Activated CD8-positive, alpha-beta memory T cell treated with anti-CD3 and anti-CD28 coated beads for 36 hours (primary cell): ENCODE measurements around the gene SLC22A4. TPM values are rescaled to one million over a fixed set of nuclear protein-coding genes. Genes with fewer than 3 reads are reported as not detected.

Experiments
- CTCF ChIA-PET: fragments of 350-600 bp; sonication (Branson Sonifier 250); formaldehyde crosslinking; loops from one replicate; lab custom pipeline; 2021; ENCODE audit warnings: antibody characterized with exemption; lab: Charles Lee
- POLR2A ChIA-PET: fragments of 350-600 bp; sonication (Branson Sonifier 250); formaldehyde crosslinking; loops from one replicate; lab custom pipeline; 2021; ENCODE audit warnings: antibody characterized with exemption; lab: Charles Lee
- total RNA-seq, 2 experiments: library from RNA; stranded (reverse); gene quantifications; one replicate each; pipeline ENCODE4 v1.2.3, GENCODE V29; 2021

The SLC22A4 gene
- total RNA-seq, 2 experiments from 2014 or later = 1.6 to 2.2 TPM

DNA sequence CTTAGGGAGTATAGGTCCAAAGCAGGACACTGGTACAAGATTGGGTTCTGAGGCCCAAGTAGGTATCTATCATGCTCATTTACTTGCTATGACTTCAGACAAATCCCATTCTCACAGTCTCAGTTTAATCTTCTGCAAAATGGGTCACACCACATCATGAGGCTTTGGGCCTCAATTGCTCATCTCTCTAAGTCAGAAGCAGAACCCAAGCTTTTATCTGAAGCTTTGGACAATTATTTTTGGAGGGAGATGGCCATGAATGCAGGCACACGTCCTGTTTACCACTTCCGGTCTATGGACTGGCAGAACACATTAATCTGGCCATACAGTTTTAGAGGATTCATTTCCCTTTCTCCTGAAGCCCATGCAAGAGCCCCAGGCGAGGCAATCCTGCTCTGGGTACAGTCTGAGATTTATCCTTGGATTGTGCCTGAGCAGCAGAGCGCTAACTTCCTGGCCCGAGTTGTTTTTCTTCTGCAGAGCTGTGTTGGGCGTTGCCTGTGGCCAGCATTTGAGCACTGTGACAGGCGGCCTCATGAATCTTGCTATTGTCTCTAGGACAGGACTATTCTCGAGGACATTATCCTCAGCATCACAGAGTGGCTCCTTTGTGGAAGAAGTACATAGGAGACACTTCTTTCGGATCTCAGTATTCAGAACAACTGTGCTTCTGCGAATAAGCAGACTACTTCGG is 16.1 kb downstream of the SLC22A4 start:
- ChIA-PET POLR2A (no interaction called here), CTCF (no interaction called here)

DNA sequence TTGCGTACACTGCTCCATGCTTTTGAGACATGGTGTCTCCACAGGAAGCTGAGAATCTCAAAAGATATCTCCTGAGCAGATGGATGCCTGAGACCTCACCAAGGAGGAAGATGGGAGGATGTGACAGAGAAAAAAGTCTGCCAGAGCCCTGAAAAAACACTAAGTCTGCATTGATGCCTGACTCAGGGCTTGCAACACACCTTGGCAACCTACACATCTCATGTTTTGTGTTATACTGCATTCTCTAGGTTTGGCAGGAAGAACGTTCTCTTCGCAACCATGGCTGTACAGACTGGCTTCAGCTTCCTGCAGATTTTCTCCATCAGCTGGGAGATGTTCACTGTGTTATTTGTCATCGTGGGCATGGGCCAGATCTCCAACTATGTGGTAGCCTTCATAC is 19.2 kb downstream of the SLC22A4 start:
- ChIA-PET CTCF (interaction anchor here (1.0 kb wide), 1 partner anchor 76 kb away, joined by 3 read pairs; no protein-coding TSS in a partner anchor), POLR2A (no interaction called here)

DNA sequence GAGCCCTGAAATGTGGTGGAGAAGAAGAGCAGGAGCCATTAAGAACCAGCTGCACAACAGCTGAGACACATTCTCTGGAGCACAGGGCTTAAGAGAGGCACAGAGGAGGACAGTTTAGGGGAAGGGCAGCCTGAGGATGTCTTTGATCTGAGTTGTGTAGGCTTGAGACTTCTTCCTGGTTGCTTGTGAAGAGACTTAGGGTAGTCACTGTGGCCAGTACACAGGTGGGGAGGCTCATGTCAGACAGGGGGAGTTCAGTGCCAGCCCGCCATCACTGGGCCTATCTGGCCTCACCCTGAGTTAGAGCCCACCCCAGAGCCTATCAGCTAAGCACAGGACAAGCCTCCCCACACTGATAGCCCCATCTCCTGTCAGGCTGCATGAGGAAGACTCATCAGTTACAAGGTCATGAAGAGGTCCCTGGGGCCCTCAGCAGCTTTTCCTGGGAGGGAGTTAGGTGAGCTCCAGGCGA is 19.8 kb downstream of the SLC22A4 start:
- CTCF ChIA-PET = interaction anchor here (1.0 kb wide), 1 partner anchor 77 kb away, joined by 3 read pairs; no protein-coding TSS in a partner anchor
- POLR2A ChIA-PET = no interaction called here

DNA sequence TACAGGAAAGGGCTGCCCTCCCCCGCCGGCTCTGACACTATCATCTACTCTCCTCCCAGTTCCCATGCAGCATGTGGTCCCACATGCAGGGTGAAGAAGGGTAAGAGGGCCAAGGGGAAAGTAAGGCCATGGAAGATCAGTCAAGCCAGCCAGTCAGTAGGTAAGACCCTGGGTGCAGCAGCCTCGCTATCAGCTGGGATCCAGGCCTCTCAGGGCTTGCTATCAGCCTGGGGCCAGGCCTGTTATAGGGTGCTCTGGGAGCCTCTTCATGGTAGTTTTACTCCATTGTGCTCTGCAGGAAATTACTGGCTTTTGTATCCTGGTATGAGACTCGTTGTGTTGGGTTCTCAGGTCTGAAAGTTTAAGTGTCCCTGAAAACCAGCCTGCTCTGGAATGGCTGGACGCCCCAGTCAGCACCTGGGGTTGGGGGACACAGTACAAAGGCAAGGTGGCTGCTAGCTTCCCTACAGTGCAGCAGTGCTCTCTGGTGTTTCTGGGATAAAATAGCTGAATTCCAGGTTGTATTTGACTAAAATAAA is 21.4 kb downstream of the SLC22A4 start:
- ChIA-PET POLR2A (no interaction called here), CTCF (interaction anchor here (0.6 to 1.6 kb wide), 2 partner anchors 43 to 51 kb away, joined by 3 to 10 read pairs; no protein-coding TSS in a partner anchor)

DNA sequence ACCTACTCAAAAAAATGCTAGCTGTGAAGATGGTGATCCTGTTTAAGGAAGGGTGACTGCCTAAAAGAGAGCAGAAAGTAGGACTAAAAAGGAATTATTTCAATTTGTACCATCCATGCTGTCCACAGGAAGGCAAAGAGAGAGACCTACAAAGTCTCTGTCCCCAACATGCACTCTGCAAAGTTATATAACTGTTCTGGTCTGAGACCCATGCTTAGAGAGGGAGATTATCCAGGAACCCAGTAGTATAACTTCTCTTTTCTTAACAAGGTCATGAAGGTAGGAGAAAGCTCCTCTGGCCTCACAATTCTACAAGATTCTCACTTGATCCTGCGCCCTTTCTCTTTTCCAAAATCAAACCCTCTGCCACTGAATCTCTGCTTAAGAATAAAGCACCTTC is 25.8 kb downstream of the SLC22A4 start:
- CTCF ChIA-PET = no interaction called here
- POLR2A ChIA-PET = no interaction called here

DNA sequence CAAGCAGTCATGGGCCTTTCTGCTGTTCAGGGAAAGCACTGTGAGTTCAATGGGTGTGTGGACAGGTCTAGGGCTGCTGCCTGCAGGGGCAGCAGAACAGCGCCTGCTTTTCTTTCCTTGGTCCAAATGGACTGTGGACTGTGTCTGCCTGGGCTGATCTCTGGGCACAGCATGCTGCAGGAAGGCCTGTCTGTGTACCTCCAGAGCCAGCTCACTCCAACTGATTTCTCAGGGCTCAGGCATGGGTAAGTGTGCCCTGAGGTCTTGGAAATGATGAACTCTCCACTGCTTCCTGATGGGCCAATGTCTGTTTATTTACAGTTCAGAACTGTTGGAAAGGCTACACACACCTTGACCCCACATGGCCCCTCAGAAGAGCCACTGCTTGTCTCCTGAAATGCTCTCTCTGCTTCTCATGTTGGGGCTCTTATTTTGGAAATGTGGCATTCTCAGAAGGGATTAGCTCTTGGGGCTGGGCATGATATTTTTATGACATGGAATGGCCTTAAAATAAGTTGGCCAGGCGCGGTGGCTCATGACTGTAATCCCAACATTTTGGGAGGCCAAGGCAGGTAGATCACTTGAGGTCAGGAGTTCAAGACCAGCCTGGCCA is 27.0 kb downstream of the SLC22A4 start:
- CTCF ChIA-PET = no interaction called here

DNA sequence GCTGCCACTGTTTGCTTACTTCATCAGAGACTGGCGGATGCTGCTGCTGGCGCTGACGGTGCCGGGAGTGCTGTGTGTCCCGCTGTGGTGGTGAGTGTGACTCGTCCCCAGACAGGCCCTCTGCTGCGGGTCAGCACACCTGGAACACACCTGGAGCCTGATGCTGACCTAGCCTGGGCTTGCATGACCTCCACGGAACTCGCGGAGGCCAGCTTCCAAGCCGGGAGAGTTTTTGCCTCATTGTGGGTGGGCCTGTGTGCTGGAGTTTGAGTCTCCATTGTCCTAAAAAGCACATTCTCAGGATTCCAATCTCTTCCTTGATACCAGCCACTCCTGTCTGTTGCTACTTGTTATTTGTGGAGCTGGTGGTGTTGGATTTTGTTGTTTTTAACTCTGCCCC is 28.1 kb downstream of the SLC22A4 start:
- CTCF ChIA-PET = no interaction called here
- POLR2A ChIA-PET = no interaction called here

More for the DNA sequence above, 27.0 kb downstream of the SLC22A4 start:
- POLR2A ChIA-PET = no interaction called here

DNA sequence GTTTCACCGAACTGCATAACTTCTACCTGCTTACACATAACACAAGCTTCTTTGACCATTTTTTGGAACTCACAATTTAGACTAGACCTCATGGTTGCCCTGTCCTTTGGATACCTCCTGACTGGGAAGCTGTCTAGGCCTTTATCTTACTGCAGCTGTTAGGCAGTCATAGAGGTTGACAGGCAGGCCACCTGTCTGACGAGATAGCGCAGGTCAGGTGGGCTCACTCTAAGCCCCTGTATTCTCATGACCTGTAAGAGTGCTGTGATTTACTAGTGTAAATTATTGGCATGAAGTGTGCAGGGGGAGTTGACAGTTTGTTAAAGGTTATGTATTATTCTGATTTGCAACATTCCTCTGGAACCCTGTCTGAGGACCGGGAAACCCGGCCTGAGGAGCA is 29.0 kb downstream of the SLC22A4 start:
- ChIA-PET CTCF (interaction anchor here (1.2 kb wide), 1 partner anchor 96 kb away, joined by 3 read pairs; the partner anchor contains the start of gene P4HA2), POLR2A (no interaction called here)

DNA sequence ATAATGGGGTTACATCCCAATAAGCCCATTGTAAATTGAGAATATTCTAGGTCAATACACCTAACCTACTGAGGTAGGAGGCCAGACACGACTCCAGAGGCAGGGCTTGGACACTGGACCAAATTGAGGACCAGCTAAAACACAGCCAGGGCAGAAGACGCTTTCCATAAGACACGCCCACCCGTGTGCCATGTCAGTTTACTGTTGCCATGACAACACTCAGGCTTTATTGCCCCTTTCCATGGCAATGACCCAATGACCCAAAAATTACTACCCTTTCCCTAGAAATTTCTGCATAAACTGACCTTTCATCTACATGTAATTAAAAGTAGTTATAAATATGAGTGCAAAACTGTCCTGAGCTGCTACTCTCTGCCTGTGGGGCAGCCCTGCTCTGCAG is 31.5 kb downstream of the SLC22A4 start:
- POLR2A ChIA-PET = no interaction called here
- CTCF ChIA-PET = no interaction called here

DNA sequence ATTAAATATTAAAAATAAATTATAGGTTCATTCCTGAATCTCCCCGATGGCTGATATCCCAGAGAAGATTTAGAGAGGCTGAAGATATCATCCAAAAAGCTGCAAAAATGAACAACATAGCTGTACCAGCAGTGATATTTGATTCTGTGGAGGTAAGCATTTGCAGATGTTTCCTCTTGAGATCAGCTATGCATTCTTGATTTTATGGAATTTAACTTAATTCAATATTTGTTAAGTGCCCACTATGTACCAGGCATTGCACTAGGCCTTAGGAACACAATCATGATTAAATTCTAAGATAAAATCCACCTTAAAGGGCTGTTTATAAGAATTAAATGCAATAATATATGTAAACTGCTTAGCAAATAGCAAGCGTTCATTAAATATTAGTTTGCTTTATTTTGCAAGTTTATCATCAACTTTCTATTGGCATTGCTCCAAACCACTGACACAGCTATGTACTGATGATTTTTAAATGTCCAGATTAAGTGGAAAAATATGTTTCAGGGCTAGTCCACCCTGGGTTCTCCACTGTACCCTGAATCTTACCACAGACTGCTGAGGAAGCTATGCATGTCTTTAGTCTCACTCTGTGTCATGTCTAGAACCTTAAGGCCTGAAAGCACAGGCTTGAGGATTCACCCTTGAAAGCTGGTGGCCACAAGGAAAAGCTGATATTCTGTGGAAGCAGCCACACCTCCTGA is 33.2 kb downstream of the SLC22A4 start:
- ChIA-PET CTCF (interaction anchor here (0.5 kb wide), 1 partner anchor 10 kb away, joined by 3 read pairs; no protein-coding TSS in a partner anchor), POLR2A (no interaction called here)

DNA sequence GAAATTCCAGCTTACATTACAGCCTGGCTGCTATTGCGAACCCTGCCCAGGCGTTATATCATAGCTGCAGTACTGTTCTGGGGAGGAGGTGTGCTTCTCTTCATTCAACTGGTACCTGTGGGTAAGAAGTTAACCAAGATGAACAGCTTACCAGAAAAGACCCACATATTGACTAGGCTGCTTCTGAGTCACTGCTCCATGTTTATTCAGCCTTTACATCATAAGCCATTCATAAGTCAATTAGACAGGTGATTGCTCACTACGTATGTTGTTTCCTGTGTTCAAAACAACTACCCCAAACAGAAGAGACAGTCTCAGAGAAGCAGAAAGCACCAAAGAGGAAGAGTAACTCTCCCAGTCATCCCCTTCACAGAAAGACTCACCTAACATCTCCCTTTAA is 40.6 kb downstream of the SLC22A4 start:
- POLR2A ChIA-PET = no interaction called here
- CTCF ChIA-PET = no interaction called here

DNA sequence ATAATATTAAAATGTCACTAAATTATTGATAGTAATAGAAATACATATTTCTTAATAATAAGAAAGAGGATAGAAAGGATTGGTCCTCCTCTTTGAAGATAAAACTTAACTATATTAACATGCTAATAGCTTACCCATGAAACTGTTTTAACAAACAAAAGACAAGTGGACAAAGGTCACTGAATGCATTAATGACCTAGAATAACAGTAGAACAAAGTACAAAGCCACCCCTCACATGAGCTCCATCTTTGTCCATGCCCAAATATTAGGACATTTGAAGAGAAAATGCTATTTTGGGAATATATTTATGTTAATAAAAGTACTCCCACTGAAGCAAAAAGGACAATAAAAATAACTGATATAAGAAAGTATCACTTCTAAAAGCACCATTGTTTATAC is 41.2 kb downstream of the SLC22A4 start:
- POLR2A ChIA-PET = no interaction called here
- CTCF ChIA-PET = no interaction called here

DNA sequence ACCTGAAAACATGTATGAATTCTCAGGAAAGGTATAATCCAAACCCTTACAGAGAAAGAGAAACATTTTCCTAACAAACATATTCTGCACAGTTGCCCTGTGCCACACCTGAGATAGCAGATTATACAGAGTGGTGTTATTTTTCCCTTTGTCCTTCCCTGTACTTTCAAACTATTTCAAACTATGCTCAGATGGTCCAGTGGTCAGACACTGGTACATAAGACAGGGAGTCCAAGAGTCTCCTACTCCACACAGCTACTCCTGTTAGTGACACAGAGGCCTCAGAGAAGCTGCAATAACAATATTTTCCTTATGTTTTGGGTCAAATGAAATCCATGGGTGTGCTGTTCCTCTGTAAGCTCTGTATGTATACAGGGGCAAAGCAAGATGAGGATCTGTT is 45.3 kb downstream of the SLC22A4 start:
- CTCF ChIA-PET = no interaction called here
- POLR2A ChIA-PET = no interaction called here

DNA sequence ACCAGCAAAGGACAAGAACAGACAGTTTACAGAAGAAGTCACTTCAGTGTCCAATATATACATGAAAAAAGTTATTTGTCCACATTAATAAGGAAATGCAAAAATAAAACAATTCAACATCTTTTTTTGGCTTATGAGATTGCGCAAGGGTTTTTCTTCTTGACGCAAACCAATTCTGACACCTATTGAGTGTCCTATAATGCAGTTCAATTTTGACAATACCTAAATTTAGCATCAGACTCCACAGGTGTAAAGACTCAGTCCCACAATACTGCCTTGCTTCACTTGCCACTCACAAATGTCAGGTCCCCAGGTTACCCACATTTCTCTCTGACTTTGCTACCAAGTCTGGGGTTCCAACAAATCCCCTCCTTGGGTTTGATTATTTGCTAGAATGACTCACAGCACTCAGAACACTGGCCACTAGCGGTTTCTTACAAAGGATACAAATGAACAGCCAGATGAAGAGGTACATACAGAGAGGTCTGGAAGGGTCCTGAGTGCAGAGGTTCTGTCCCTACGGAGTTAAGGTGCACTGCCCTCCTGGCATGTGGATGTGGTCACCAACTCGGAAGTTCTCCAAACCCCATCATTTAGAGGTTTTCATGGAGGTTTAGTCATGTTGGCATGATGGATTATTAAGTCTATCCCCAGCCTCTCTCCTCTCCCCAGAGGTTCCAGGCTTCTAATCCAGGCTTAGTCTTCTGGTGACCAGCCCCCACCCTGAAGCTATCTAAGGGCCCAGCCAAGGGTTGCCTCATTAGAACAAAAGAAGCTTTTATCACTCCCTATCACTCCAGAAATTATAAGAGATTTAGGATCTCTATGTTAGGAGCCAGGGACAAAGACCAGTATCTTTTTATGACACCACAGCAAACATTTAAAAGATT is 48.3 kb downstream of the SLC22A4 start:
- ChIA-PET CTCF (no interaction called here), POLR2A (no interaction called here)

DNA sequence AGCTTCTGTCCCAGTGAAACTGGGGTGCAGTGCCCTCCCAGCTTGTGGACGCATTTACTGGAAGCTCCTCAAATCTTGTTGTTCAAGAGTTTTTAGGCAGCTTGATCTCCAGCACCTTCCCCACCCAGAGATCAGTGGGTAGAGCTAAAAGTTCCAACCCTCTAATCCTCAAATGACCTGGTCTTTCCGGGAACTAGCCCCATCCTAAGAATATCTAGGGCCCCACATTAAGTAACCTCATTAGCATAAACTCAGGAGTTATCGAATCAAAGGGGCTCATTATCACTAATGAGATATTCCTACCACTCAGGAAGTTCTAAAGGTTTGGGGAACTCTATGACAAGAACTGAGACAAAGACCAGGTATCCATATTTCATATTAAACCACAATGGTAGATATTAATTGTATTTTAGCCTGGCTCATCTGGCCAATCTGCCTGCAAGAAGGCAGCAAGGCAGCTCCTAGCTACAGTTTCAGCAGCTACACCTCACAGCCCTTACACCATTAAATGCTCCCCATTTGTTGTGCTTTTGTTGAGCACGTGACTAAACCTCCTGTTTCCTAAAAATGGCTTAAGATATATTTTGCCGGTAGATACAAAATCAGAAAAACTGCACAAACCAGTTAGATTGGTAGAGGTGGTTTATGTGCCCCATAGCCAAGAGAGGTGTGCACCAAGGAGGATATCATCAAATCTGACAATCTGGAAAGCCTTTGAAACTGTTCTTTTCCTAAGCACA is 50.8 kb downstream of the SLC22A4 start:
- CTCF ChIA-PET = interaction anchor here (0.5 kb wide), 1 partner anchor 484 kb away, joined by 4 read pairs; no protein-coding TSS in a partner anchor
- POLR2A ChIA-PET = no interaction called here

DNA sequence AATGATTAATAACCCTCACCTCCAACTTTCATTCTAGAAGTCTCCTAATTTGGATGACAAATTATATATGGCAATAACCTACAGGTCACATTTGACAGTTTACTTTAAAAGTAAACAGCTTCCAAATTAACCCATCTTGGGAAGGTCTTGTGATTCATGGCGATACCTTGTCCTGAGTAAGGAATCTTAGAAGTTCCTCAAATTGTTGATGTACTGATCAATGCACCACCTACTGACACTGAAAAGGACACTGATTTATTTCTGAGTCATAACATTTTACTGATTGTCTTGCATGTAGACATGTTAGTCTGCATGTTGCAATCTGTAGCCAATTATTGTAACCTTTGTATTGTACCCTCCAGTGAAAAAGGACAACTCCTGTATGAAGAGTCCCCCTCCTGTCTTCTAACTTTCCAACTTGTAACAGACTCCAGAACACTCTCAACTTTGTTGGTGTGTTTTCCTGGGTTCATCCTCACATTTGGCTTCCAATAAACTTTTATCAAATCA is 59.3 kb downstream of the SLC22A4 start:
- POLR2A ChIA-PET = no interaction called here
- CTCF ChIA-PET = no interaction called here

DNA sequence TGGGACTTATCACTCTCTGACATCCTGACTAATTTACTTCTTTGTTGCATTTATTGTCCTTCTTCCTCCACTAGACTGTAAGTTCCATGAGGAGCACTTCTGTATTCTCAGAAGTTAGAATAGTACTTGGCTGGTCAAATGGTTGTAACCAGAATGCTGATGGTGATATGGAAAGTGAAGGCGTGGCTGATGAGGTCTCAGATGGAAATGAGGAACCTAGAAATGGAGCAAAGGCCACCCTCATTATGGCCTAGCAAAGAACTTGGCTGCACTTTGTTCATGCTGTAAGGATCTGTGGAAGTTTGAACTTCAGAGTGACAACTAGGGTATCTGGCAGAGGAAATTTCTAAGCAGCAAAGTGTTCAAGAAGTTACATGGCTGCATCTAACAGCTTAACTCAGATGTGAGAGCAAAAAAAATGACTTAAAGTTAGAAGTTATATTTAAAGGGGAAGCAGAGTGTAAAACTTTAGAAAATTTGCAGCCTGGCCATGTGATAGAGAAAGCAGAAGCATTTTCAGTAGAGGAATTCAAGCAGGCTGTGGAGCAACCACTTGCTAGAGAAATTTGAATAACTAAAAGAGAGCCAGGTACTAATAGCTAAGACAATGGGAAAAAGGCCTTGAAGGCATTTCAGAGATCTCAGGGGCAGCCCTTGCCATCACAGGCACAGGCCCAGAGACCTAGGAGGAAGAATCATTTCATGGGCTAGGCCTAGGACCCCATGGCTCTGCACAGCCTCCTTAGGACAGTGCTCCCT is 60.4 kb downstream of the SLC22A4 start:
- ChIA-PET CTCF (no interaction called here), POLR2A (no interaction called here)
